Activated CD4-positive, alpha-beta memory T cell treated with anti-CD3 and anti-CD28 coated beads for 36 hours (primary cell): ENCODE measurements around the gene LOXL3. TPM values are rescaled to one million over a fixed set of nuclear protein-coding genes. Genes with fewer than 3 reads are reported as not detected.
A peak's percentile ranks its signal among the peaks of the same experiment; 100 is the strongest.

Experiments used
- CTCF ChIA-PET: fragments of 350-600 bp; sonication (Branson Sonifier 250); formaldehyde crosslinking; loops from one replicate; lab custom pipeline; 2021; ENCODE audit warnings: antibody characterized with exemption, inconsistent platforms; lab: Charles Lee
- POLR2A ChIA-PET: fragments of 350-600 bp; sonication (Branson Sonifier 250); formaldehyde crosslinking; loops from one replicate; lab custom pipeline; 2021; ENCODE audit warnings: antibody characterized with exemption; lab: Charles Lee
- DNase-seq: peaks from one replicate; pipeline ENCODE4 v3.0.0-alpha.2; 2020
- H3K27ac Mint-ChIP-seq: one replicate; pipeline ENCODE4 v1.8.0; 2021; ENCODE audit warnings: mixed read lengths
- H3K27me3 Mint-ChIP-seq: one replicate; pipeline ENCODE4 v1.8.0; 2021; ENCODE audit warnings: mixed read lengths
- H3K36me3 Mint-ChIP-seq: one replicate; pipeline ENCODE4 v1.8.0; 2021; ENCODE audit warnings: mixed read lengths
- H3K4me1 Mint-ChIP-seq: one replicate; pipeline ENCODE4 v1.8.0; 2021; ENCODE audit warnings: low read depth, mixed read lengths
- H3K4me3 Mint-ChIP-seq: one replicate; pipeline ENCODE4 v1.8.0; 2021; ENCODE audit warnings: mild to moderate bottlenecking, mixed read lengths
- H3K9me3 Mint-ChIP-seq: one replicate; pipeline ENCODE4 v1.8.0; 2021; ENCODE audit warnings: mixed read lengths
- intact Hi-C: fragments of 100-400 bp; cut with micrococcal nuclease; formaldehyde crosslinking; loops from one replicate; pipeline ENCODE4 v1.15.1; 2023
- total RNA-seq, 2 experiments: library from RNA; stranded (reverse); gene quantifications; one replicate each; pipeline ENCODE4 v1.2.3, GENCODE V29; 2021

LOXL3 gene
- total RNA-seq, 2 experiments from 2014 or later, result 0.90 to 1.1 TPM

- no peak overlapping the region for H3K27ac Mint-ChIP-seq
- no peak overlapping the region for H3K4me3 Mint-ChIP-seq
- intact Hi-C loops, result loop anchor here (5.0 kb wide), 2 partner anchors 36 to 39 kb away; partner anchors contain the start of gene LBX2
- ChIA-PET CTCF (interaction anchor here (1.1 to 1.8 kb wide), 3 partner anchors 11 to 284 kb away, joined by 3 to 9 read pairs (median 7); no protein-coding TSS in a partner anchor), POLR2A (no interaction called here)
- H3K36me3 Mint-ChIP-seq, result peaks cover 34% of the 10 kb centered on the region
- peaks cover 25% of the 10 kb centered on the region for H3K4me1 Mint-ChIP-seq
- H3K27me3 Mint-ChIP-seq, result peaks cover 8% of the 10 kb centered on the region
- no peak for DNase-seq
- H3K9me3 Mint-ChIP-seq, result no peaks in the 10 kb centered on the region
These were observed 20.3 kb downstream of the LOXL3 start for GRCh38 chr2:74533464-74533863.

GRCh38 chr2:74532222-74532621, 21.5 kb downstream of the LOXL3 start:
- H3K27ac Mint-ChIP-seq, result peak overlapping the region; percentile 11
- H3K27me3 Mint-ChIP-seq, result no peaks in the 10 kb centered on the region
- ChIA-PET CTCF (interaction anchor here (0.8 to 5.3 kb wide), 12 partner anchors 12 to 282 kb away, joined by 3 to 66 read pairs (median 7); partner anchors contain the start of genes CCDC142, MOGS, TLX2 and TTC31), POLR2A (interaction anchor here (0.9 to 4.4 kb wide), 4 partner anchors 13 to 74 kb away, joined by 3 to 31 read pairs (median 9); partner anchors contain the start of genes CCDC142, TTC31 and WBP1)
- peak overlapping the region; percentile 5 for H3K4me3 Mint-ChIP-seq
- intact Hi-C loops, result loop anchor here (1.0 to 5.0 kb wide), 3 partner anchors 35 to 282 kb away; partner anchors contain the start of gene LBX2
- no peaks in the 10 kb centered on the region for H3K9me3 Mint-ChIP-seq
- peaks cover 37% of the 10 kb centered on the region for H3K4me1 Mint-ChIP-seq
- H3K36me3 Mint-ChIP-seq, result peaks cover 46% of the 10 kb centered on the region
- DNase-seq, result no peak

- Mint-ChIP-seq H3K27ac (peak overlapping the region; percentile 91), H3K36me3 (peaks cover 51% of the 10 kb centered on the region), H3K9me3 (no peaks in the 10 kb centered on the region), H3K4me3 (peak overlapping the region; percentile 98), H3K4me1 (peaks cover 37% of the 10 kb centered on the region), H3K27me3 (no peaks in the 10 kb centered on the region)
- ChIA-PET CTCF (interaction anchor here (0.8 to 5.3 kb wide), 12 partner anchors 13 to 282 kb away, joined by 3 to 66 read pairs (median 7); partner anchors contain the start of genes CCDC142, MOGS, TLX2 and TTC31), POLR2A (interaction anchor here (0.9 to 4.4 kb wide), 6 partner anchors 14 to 73 kb away, joined by 3 to 31 read pairs (median 4); partner anchors contain the start of genes CCDC142, DOK1, TTC31 and WBP1)
- DNase-seq, result no peak
- intact Hi-C loops, result loop anchor here (1.0 to 5.0 kb wide), 3 partner anchors 34 to 281 kb away; partner anchors contain the start of gene LBX2
These were observed 22.1 kb downstream of the LOXL3 start for GRCh38 chr2:74531666-74532065.

DNA sequence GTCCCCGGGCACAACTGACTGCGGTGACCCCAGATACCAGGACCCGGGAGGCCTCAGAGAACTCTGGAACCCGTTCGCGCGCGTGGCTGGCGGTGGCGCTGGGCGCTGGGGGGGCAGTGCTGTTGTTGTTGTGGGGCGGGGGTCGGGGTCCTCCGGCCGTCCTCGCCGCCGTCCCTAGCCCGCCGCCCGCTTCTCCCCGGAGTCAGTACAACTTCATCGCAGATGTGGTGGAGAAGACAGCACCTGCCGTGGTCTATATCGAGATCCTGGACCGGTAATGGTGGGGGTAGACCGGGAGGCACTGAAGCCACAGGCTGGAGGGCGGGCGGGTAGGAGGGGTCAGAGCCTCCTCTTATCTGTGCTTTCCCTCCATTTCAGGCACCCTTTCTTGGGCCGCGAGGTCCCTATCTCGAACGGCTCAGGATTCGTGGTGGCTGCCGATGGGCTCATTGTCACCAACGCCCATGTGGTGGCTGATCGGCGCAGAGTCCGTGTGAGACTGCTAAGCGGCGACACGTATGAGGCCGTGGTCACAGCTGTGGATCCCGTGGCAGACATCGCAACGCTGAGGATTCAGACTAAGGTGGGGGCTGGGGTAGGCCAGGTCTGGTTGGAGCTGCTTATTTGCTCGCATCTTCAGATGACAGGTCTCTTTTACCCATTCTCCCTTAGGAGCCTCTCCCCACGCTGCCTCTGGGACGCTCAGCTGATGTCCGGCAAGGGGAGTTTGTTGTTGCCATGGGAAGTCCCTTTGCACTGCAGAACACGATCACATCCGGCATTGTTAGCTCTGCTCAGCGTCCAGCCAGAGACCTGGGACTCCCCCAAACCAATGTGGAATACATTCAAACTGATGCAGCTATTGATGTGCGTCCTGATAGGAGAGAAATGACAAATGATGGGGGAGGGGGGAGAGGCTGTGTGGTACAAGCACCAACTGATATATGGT, 23.2 kb downstream of the LOXL3 start:
- Mint-ChIP-seq H3K27me3 (no peaks in the 10 kb centered on the region), H3K27ac (peak overlapping the region; percentile 91), H3K9me3 (no peaks in the 10 kb centered on the region), H3K36me3 (peaks cover 58% of the 10 kb centered on the region), H3K4me1 (peaks cover 39% of the 10 kb centered on the region), H3K4me3 (peak overlapping the region; percentile 98)
- intact Hi-C loops, result loop anchor here (5.0 kb wide), 2 partner anchors 33 to 42 kb away; partner anchors contain the start of gene LBX2
- ChIA-PET CTCF (interaction anchor here (1.4 to 5.3 kb wide), 6 partner anchors 21 to 73 kb away, joined by 3 to 66 read pairs (median 14); partner anchors contain the start of genes CCDC142, MOGS, TTC31 and WBP1), POLR2A (interaction anchor here (0.8 to 4.4 kb wide), 9 partner anchors 21 to 75 kb away, joined by 4 to 31 read pairs (median 5); partner anchors contain the start of genes CCDC142, DOK1, INO80B and MRPL53)
- peak; percentile 80 for DNase-seq

DNA sequence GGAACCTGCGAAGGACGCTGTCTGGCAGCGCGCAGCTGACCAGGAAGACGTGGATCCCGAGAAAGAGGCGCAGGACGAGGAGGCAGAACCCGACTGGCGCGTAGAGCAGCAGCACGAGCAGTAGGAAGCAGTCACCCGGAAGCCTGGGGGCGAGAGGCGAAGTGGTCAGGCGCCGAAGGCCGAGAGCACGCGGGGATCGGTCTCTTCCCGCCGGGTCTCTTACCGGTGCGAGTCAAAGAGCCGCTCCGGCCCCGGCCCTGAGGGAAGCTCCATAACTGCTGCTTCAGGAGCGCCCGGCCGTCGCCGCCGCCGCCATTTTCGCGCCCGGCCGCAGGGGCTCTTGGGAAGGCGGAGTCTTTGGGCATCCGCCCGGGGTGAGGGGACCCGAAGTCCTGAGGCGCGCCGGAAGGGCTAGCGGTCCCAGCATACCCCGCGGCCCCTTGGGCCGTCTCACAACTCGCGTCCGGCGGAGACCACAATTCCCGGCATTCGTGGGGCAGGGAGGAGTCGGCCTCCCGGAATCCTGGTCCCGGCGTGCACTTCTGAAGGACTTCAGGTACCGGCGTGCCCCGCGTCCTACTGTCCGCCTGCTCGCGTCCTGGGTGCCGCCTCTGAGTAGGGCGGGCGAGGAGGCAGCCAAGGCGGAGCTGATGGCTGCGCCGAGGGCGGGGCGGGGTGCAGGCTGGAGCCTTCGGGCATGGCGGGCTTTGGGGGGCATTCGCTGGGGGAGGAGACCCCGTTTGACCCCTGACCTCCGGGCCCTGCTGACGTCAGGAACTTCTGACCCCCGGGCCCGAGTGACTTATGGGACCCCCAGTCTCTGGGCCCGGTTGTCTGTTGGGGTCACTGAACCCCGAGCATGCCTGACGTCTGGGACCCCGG, 24.1 kb downstream of the LOXL3 start, which contains the start of the genes AUP1 and HTRA2:
AUP1 (minus strand) TSS at position 350 of the 882 bp plus-strand sequence; CDS start at position 273, 77 bp downstream.
HTRA2 (plus strand) TSS at position 577 of the 882 bp plus-strand sequence; CDS start at position 651, 74 bp downstream.
- H3K9me3 Mint-ChIP-seq, result no peaks in the 10 kb centered on the region
- peak within 1 kb of the TSS; percentile 98 for H3K4me3 Mint-ChIP-seq
- ChIA-PET CTCF (interaction anchor here (0.8 to 5.3 kb wide), 6 partner anchors 20 to 75 kb away, joined by 3 to 66 read pairs (median 14); partner anchors contain the start of genes CCDC142, INO80B, TTC31 and WBP1), POLR2A (interaction anchor here (0.6 to 4.4 kb wide), 12 partner anchors 9 to 124 kb away, joined by 3 to 31 read pairs (median 4); partner anchors contain the start of genes CCDC142, INO80B, MRPL53 and PCGF1)
- intact Hi-C loops, result loop anchor here (1.0 to 5.0 kb wide), 10 partner anchors 22 to 125 kb away; partner anchors contain the start of genes DOK1, LBX2, MRPL53 and PCGF1
- peaks cover 39% of the 10 kb centered on the region for H3K4me1 Mint-ChIP-seq
- H3K27ac Mint-ChIP-seq, result peak within 1 kb of the TSS; percentile 91
- peaks cover 58% of the 10 kb centered on the region for H3K36me3 Mint-ChIP-seq
- no peaks in the 10 kb centered on the region for H3K27me3 Mint-ChIP-seq
- DNase-seq, result peak; percentile 97

DNA sequence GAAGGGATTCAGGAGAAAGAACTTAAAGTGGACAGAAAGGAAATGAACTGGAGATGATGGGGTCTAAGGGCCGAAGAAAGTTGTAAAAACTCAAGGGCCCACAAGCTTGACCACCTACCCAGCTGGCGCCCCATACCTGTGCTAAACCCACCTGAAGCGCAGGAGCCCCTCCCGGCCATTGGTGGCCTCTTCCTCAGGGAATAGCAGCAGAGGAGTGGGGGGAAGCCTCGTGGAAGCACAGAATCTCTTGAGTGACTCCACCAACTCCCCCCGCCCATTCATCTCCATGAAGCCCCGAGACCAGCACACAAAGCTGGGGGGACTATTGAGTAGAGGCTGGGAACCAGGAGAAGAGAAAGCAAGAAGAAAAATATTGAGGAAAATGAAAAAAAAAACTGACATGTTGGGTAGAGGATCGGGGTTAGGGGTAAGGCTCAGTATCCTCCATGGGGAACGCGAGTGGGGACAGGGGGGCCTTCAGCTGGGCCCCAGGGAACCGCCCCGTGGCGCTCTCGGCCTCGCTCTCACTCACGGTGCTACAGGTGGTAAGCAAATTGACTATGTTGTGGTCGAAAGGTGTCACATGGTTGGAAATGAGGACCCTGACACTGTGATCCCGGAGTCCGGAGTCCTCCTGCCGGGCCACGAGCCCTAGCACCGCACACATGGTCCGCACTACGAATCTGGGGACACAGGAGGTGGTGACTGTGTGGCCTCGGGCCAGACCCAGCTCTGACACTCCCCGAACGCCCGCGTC, 25.0 kb downstream of the LOXL3 start:
- H3K27me3 Mint-ChIP-seq, result no peaks in the 10 kb centered on the region
- H3K27ac Mint-ChIP-seq, result peak overlapping the region; percentile 91
- POLR2A ChIA-PET, result interaction anchor here (0.6 to 4.4 kb wide), 12 partner anchors 8 to 125 kb away, joined by 3 to 31 read pairs (median 4); partner anchors contain the start of genes CCDC142, INO80B, PCGF1 and SEMA4F
- intact Hi-C loops, result loop anchor here (1.0 to 2.0 kb wide), 8 partner anchors 21 to 126 kb away; partner anchors contain the start of genes DOK1, MRPL53, PCGF1 and SEMA4F
- peaks cover 57% of the 10 kb centered on the region for H3K36me3 Mint-ChIP-seq
- CTCF ChIA-PET, result interaction anchor here (0.8 to 5.3 kb wide), 5 partner anchors 19 to 74 kb away, joined by 3 to 66 read pairs (median 8); partner anchors contain the start of genes CCDC142, INO80B and TTC31
- no peaks in the 10 kb centered on the region for H3K9me3 Mint-ChIP-seq
- DNase-seq, result no peak
- peaks cover 39% of the 10 kb centered on the region for H3K4me1 Mint-ChIP-seq
- peak overlapping the region; percentile 98 for H3K4me3 Mint-ChIP-seq

- peaks cover 39% of the 10 kb centered on the region for H3K4me1 Mint-ChIP-seq
- H3K27me3 Mint-ChIP-seq, result no peaks in the 10 kb centered on the region
- H3K4me3 Mint-ChIP-seq, result peak overlapping the region; percentile 98
- H3K27ac Mint-ChIP-seq, result no peak overlapping the region
- ChIA-PET POLR2A (interaction anchor here (1.2 to 2.5 kb wide), 4 partner anchors 15 to 72 kb away, joined by 4 to 11 read pairs (median 4); partner anchors contain the start of genes INO80B and PCGF1), CTCF (interaction anchor here (5.1 to 5.3 kb wide), 2 partner anchors 45 to 60 kb away, joined by 55 to 66 read pairs; partner anchors contain the start of genes CCDC142 and TTC31)
- no peak for DNase-seq
- peaks cover 52% of the 10 kb centered on the region for H3K36me3 Mint-ChIP-seq
- H3K9me3 Mint-ChIP-seq, result no peaks in the 10 kb centered on the region
- intact Hi-C loops, result loop anchor here (2.0 kb wide), 1 partner anchor 55 kb away; the partner anchor contains the start of gene MRPL53
These were observed 26.0 kb downstream of the LOXL3 start for GRCh38 chr2:74527741-74528140.

GRCh38 chr2:74526649-74527230, 27.0 kb downstream of the LOXL3 start:
- Mint-ChIP-seq H3K4me3 (no peak overlapping the region), H3K36me3 (peaks cover 42% of the 10 kb centered on the region), H3K27me3 (no peaks in the 10 kb centered on the region), H3K9me3 (no peaks in the 10 kb centered on the region), H3K4me1 (peaks cover 32% of the 10 kb centered on the region), H3K27ac (no peak overlapping the region)
- ChIA-PET POLR2A (interaction anchor here (1.1 to 1.5 kb wide), 4 partner anchors 17 to 68 kb away, joined by 3 to 4 read pairs (median 4); partner anchors contain the start of genes CCDC142, TTC31 and WBP1), CTCF (no interaction called here)
- intact Hi-C loops, result no loop called here
- DNase-seq, result no peak
